IPS-18a (cell line): ENCODE measurements around the gene ZNF219.

Experiments
- H3K27ac ChIP-seq: one replicate; pipeline ENCODE4 v1.5.1; 2013; ENCODE audit warnings: low read length
- H3K27me3 ChIP-seq: one replicate; pipeline ENCODE4 v1.6.1; 2013; ENCODE audit warnings: mild to moderate bottlenecking, low read length; ENCODE audit not compliant: control insufficient read depth, insufficient read depth
- H3K36me3 ChIP-seq: one replicate; pipeline ENCODE4 v1.6.1; 2013; ENCODE audit warnings: low read depth, low read length; ENCODE audit not compliant: control insufficient read depth
- H3K4me1 ChIP-seq: one replicate; pipeline ENCODE4 v1.6.1; 2013; ENCODE audit warnings: low read depth, low read length; ENCODE audit not compliant: control insufficient read depth
- H3K4me3 ChIP-seq: one replicate; pipeline ENCODE4 v1.5.1; 2013; ENCODE audit warnings: low read length
- H3K9ac ChIP-seq: one replicate; pipeline ENCODE4 v1.6.1; 2013; ENCODE audit warnings: mild to moderate bottlenecking, low read length, moderate library complexity
- H3K9me3 ChIP-seq: one replicate; pipeline ENCODE4 v1.6.1; 2013; ENCODE audit warnings: low read depth, low read length; ENCODE audit not compliant: control insufficient read depth

ZNF219 gene

DNA sequence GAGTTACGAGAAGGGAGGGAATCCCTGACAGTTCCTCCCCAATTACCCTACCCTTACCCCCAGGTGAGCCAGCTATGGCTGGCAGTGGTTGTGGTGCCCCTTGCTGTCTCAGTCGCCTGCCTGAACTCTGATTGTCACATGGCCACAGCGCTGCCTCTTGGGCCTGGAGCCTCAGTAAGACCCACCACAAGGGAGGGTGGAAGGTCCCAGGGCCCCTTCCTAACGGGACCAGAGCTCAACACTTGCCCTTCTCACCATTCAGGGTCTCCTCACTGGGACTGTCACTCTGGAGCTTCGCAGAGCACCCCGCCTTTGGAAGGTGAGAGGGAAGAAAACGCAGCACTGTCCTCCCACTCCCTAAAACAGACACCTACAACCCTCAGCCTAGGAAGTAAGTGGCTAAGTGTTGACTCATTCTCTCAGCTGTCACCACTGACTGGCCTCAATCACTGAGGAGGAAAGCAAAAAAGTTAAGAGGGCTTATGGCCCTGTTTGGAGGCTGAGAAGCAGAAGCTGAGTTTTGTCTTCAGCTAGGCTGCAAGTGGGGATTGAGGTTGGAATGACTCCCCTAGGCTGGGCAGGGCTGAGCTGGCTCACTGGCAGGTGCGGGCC is 3.5 kb upstream of the ZNF219 start:
- Histone ChIP-seq H3K36me3 (no peaks in the 10 kb centered on the region), H3K9me3 (no peaks in the 10 kb centered on the region), H3K9ac (peak overlapping the region; percentile 98), H3K4me3 (peak overlapping the region; percentile 92), H3K4me1 (peaks cover 38% of the 10 kb centered on the region), H3K27me3 (no peaks in the 10 kb centered on the region), H3K27ac (no peak overlapping the region)

DNA sequence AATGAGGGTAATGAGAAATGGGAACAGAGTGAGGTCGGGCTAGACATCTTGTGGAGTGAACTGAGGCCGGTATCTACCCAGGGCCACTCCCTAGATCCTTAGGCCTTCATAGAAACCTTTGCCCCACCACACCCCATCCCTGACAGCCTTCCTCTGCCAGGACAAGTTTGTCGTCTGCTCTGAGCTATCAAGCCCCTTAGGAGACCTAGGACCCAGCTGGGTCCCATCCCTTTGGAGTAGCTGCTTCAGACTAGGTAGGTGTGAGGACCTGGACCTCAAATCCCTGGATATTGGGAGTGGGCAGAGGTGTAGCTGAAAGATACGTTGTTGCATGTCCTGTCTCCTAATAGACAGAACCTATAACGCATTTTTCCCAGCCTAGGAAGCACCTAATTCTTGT is 2.5 kb upstream of the ZNF219 start, which contains the start of gene TMEM253:
TMEM253 (plus strand) TSS at position 136 of the 400 bp plus-strand sequence. CDS start 278 bp downstream, outside the sequence.
- H3K27ac ChIP-seq = no peak within 1 kb of the TSS
- H3K4me1 ChIP-seq = peaks cover 38% of the 10 kb centered on the region
- H3K4me3 ChIP-seq = peak within 1 kb of the TSS; percentile 92
- no peaks in the 10 kb centered on the region for H3K9me3 ChIP-seq
- no peaks in the 10 kb centered on the region for H3K36me3 ChIP-seq
- H3K9ac ChIP-seq = no peak within 1 kb of the TSS
- no peaks in the 10 kb centered on the region for H3K27me3 ChIP-seq

DNA sequence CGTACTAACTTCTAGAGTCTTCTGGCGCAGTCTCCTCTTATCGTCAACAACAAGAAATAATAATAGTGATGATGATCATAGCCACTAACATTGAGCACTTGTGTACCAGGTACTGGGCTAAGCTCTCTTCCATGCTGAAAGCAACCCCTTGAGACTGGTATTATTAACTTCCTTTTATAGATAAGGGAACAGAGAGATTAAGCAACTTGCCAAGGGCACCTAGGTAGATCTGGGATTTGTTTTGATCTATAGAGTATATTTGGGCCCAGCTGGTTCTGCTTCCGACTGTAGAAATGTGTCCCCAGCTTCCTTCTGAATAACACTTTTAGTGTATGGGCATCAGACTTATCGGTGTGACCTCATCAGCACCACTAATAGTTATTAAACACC is 1.1 kb upstream of the ZNF219 start:
- Histone ChIP-seq H3K4me3 (peak overlapping the region; percentile 90), H3K9ac (peak overlapping the region; percentile 83)

DNA sequence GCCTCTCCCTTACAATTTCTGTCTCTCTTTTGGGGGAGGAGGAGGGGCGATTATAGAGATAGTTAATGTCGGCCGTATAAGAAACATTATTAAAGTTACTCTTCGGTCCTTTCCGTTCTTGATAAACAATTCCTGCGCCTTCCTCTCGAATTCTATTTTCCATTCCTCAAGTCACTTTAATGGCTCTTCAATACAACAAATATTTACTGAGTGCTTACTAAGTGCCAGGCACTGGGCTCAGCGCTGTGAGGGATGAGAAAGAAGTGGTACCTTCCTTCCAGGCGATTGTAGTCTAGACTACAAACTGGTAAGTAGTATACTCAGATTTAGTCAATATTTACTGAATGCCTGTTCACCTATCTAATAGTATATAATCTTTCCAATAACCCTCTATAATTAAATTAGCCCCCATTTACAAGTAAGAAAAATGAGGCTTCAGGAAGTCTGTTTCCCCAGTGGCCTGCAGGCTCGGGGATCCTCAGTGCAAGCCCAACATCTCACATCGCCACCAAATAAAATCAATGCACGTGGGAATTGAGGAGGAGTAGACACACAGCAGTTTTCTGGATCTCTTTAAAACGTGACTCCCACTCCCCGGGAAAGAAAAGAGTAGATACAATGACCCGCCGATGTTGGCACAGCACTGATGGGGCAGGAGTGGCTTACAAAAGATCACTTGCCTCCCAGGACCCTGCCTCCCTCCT is 589 bp upstream of the ZNF219 start:
- H3K4me1 ChIP-seq = peaks cover 45% of the 10 kb centered on the region
- H3K9ac ChIP-seq = peak overlapping the region; percentile 83
- H3K27ac ChIP-seq = peak overlapping the region; percentile 36
- peak overlapping the region; percentile 90 for H3K4me3 ChIP-seq
- no peaks in the 10 kb centered on the region for H3K36me3 ChIP-seq
- H3K27me3 ChIP-seq = no peaks in the 10 kb centered on the region
- no peaks in the 10 kb centered on the region for H3K9me3 ChIP-seq

More for the DNA sequence above, 1.1 kb upstream of the ZNF219 start:
- H3K27me3 ChIP-seq = no peaks in the 10 kb centered on the region
- no peaks in the 10 kb centered on the region for H3K9me3 ChIP-seq
- H3K36me3 ChIP-seq = no peaks in the 10 kb centered on the region
- no peak overlapping the region for H3K27ac ChIP-seq
- peaks cover 46% of the 10 kb centered on the region for H3K4me1 ChIP-seq

DNA sequence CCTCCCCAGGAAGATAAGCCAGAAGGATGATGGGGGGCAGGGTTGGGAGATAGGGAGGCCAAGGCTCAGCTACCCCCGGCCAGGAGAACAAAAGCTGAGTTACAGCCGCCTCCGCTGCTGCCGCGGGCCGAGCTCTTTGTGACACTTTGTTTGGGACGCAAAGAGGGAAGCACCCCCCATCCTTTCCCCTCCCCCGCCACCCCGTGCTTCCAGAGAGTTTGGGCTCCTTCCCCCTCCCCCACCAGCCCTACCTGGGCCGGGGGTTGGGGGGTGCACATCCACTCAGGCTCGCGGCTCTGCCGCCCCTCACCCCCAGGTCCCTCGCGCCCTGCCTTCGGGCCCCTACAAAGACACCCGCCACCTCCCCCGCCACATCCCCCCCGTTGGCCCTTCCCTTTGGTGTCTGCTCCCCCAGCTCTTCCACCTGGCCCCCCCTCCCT is 799 bp downstream of the ZNF219 start:
- Histone ChIP-seq H3K27ac (peak overlapping the region; percentile 86), H3K9me3 (no peaks in the 10 kb centered on the region), H3K4me3 (peak overlapping the region; percentile 74), H3K27me3 (no peaks in the 10 kb centered on the region), H3K4me1 (peaks cover 54% of the 10 kb centered on the region), H3K9ac (peak overlapping the region; percentile 83), H3K36me3 (peaks cover 4% of the 10 kb centered on the region)

DNA sequence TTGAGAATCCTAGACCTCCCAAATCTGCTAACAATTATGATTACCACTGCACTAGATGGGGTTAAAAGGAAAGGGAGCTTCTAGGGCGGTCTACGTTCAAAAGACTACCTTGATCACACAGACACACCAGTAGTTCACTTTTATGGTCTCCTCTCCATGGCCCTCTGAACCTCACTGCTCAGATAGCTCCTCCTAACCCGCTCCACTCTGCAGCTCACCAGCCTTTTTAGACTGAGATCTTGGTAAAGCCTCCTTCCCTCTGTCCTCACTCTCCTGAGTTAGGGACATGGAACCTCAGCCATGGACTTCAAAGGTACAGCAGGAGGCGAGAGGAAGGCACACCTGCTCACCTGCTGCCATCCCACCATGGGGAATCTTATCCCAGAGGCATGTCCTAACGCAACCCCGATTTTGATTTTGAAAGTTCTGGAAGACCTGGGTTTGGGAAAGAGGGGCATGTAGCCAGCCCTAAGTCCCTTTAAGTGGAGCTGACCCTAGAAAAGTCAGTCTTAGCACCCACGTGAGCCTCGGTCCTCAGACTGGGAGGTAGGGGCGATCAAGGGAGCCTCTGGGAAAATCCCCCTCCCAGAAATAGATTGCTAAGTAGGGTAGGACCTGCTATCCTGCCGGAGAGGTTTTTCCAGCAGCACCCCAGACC is 1.3 kb downstream of the ZNF219 start:
- Histone ChIP-seq H3K4me3 (peak overlapping the region; percentile 74), H3K9ac (peak overlapping the region; percentile 83), H3K36me3 (peaks cover 4% of the 10 kb centered on the region), H3K27me3 (no peaks in the 10 kb centered on the region), H3K4me1 (peaks cover 50% of the 10 kb centered on the region), H3K27ac (peak overlapping the region; percentile 86), H3K9me3 (no peaks in the 10 kb centered on the region)

DNA sequence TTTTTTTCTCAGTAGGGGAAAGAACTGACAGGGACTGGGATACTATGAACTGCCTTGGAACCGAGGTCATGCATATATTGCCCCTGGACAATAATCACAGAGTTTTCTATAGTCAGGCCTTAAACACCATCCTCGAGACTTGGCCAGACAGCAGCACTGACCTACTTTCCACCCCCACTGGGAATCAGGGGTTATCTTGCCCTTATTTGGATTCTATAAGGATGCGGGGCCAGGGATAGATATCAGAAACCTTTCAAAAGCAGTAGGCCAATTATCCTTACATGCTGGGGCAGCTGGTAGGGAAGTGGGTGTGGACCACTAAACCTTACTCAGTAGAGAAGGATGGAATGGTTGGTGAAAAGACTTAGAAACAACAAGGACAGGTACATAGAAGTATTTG is 2.0 kb downstream of the ZNF219 start:
- H3K4me1 ChIP-seq = peaks cover 45% of the 10 kb centered on the region

DNA sequence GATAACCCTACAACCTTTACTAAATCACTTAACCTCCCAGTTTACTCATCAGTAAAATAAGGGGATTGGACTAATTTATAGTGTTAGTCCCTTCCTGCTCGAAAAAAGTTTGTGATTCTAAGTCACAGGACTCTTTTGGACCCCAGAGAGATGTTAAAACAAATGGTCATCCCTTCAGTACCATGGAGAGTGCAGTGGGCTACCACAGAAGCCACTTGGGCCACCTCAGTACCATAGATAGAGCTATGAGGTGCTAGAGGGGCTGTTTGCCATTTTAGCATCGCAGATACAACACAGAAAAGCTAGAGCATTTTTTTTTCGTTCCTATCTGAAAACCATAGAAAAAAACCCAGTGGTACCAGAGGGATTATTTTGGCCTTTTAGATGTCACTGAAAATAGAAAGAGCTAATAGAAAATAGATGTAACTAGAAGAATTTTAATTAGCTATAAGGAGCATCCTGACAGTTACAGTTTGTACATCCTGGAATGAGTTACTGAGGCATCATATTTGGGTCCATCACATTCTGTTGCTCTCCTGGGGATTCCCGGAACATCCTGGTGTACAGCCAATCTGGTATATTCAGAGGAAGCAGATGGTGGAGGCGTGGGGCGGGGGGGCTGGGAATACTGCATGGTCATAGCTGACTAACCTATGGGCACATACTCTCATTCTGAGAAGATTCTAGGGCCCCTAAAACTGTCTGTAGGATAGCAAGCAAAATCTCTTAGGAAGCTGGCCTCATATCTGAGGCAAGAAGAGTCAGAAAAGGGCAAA is 2.8 kb downstream of the ZNF219 start:
- Histone ChIP-seq H3K27ac (no peak overlapping the region), H3K27me3 (no peaks in the 10 kb centered on the region), H3K36me3 (peaks cover 11% of the 10 kb centered on the region), H3K4me1 (peaks cover 45% of the 10 kb centered on the region), H3K9me3 (no peaks in the 10 kb centered on the region), H3K9ac (no peak overlapping the region), H3K4me3 (peak overlapping the region; percentile 74)

More for the DNA sequence above, 2.0 kb downstream of the ZNF219 start:
- H3K27me3 ChIP-seq = no peaks in the 10 kb centered on the region
- H3K27ac ChIP-seq = no peak overlapping the region
- peaks cover 6% of the 10 kb centered on the region for H3K36me3 ChIP-seq
- peak overlapping the region; percentile 74 for H3K4me3 ChIP-seq
- H3K9me3 ChIP-seq = no peaks in the 10 kb centered on the region
- no peak overlapping the region for H3K9ac ChIP-seq

DNA sequence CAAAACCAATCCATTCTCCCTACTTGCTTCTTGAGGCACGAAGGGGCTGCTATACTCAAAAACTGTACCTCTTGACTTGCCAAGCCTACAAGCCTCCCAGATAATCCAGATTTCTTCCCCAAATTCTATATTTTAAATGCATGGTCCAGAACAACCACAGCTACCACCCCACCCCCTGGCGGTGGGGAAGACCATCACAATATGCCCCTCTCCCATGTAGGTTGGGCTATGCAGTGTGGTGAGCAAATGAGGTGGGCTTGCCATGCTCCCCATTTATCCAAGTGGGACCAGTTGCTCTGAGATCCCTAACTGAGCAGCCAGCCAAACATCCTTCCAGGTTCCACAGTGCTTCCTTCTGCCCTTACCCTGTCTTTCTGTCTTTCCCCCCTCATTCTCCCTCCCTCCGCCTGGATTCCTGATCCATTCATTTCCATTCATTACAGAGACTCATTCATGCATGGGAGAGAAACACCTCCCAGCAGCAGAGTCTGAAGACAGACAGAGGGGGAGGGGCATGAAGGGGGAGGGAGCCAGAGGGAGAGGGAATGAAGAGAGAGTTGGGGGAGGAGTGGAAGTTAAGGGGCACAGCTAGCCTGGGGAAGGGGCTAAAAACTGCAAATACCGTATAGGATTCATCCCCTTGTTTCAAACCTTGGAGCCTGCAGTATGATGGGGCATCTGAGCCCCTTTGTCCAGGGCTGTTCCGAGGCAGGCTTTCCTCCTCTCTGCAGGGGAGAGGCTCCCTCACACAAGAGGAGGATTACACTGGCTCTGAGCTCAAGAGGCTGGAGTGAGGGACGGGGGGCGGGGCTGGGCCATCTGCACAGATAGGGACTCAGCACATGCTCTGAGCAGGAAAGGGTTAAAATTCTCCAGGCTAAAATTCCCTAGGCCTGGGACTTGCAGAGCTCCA is 4.4 kb downstream of the ZNF219 start:
- Histone ChIP-seq H3K4me3 (peak overlapping the region; percentile 64), H3K36me3 (peaks cover 22% of the 10 kb centered on the region), H3K9me3 (no peaks in the 10 kb centered on the region), H3K4me1 (peaks cover 37% of the 10 kb centered on the region), H3K9ac (peak overlapping the region; percentile 58), H3K27ac (peak overlapping the region; percentile 4), H3K27me3 (no peaks in the 10 kb centered on the region)

DNA sequence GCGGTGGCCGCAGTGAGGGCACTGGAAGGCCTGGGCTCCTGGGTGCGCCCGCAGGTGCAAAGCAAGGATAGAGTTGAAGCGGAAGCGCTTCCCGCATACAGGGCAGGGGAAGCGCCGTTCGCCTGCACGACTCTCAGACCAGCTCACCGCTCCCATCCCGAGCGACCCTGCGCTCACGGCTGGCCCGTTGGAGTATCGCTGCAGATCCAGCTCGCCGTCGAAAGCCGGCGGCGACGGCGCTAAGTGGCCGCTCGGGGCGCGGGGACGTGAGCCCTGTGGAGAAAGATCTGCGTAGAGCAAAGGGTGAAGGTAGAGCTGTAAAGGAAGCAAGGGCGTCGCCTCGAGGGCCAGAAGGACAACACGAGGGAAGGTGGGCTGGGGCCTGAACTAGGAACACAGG is 5.4 kb downstream of the ZNF219 start:
- Histone ChIP-seq H3K4me1 (peaks cover 36% of the 10 kb centered on the region), H3K27ac (no peak overlapping the region), H3K4me3 (no peak overlapping the region), H3K27me3 (no peaks in the 10 kb centered on the region), H3K9ac (peak overlapping the region; percentile 58), H3K9me3 (no peaks in the 10 kb centered on the region), H3K36me3 (peaks cover 30% of the 10 kb centered on the region)
